ENCODE data around the gene PCGF5.

DNA sequence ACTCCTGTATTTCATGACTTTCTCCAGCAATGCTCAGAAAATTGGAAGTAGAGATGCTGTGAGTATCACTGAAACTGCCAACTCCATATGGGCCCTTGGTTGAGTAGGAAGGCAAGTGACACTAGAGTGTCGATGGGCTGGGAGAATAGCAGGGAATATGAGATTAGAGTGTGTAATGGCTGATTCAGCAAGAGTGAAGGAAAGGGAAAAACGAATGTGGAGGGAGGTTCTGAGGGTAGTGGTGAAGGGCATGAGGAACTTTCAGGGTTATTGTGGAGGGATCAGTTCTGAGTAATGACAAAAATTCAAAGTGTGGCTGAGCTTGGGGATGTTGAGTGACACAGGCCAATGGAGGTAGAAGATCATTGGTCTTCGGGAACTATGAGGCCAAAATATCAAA, 49.0 kb upstream of the PCGF5 start:
- TF ChIP-seq, protein P1, sequence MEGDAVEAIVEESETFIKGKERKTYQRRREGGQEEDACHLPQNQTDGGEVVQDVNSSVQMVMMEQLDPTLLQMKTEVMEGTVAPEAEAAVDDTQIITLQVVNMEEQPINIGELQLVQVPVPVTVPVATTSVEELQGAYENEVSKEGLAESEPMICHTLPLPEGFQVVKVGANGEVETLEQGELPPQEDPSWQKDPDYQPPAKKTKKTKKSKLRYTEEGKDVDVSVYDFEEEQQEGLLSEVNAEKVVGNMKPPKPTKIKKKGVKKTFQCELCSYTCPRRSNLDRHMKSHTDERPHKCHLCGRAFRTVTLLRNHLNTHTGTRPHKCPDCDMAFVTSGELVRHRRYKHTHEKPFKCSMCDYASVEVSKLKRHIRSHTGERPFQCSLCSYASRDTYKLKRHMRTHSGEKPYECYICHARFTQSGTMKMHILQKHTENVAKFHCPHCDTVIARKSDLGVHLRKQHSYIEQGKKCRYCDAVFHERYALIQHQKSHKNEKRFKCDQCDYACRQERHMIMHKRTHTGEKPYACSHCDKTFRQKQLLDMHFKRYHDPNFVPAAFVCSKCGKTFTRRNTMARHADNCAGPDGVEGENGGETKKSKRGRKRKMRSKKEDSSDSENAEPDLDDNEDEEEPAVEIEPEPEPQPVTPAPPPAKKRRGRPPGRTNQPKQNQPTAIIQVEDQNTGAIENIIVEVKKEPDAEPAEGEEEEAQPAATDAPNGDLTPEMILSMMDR (IDR thresholded peaks at IDR 0.05) = no peak
- TF ChIP-seq POLR2A (IDR thresholded peaks at IDR 0.05) (no peak), EP300 (IDR thresholded peaks at IDR 0.05) (no peak)
